HEK293 (cell line): ENCODE data around the gene AP3D1.

Source experiments
- CTCF ChIP-seq: fragments of 450-650 bp; formaldehyde crosslinking; IDR thresholded peaks from 2 replicates; pipeline ENCODE4 v1.5.1; 2016; ENCODE audit warnings: missing biosample characterization, missing genetic modification characterization
- GLI4 ChIP-seq: fragments of 450-650 bp; formaldehyde crosslinking; IDR thresholded peaks from 2 replicates; pipeline ENCODE4 v1.5.1; 2016; ENCODE audit warnings: missing biosample characterization, missing genetic modification characterization
- ZBTB26 ChIP-seq: fragments of 450-650 bp; formaldehyde crosslinking; optimal IDR thresholded peaks from 2 replicates; pipeline ENCODE3; 2016; ENCODE audit warnings: missing biosample characterization, mild to moderate bottlenecking, missing genetic modification characterization
- ZNF175 ChIP-seq: fragments of 450-650 bp; formaldehyde crosslinking; IDR thresholded peaks from 2 replicates; pipeline ENCODE4 v1.5.1; 2016; ENCODE audit warnings: missing biosample characterization, missing genetic modification characterization

- TF ChIP-seq GLI4 (tag by site-specific recombination) (no peak), ZNF175 (no peak), CTCF (tag by site-specific recombination) (no peak), ZBTB26 (no peak)
These were observed 39.6 kb upstream of the AP3D1 start for GRCh38 chr19:2190848-2191455.
